ENCODE results near the gene GPER1. TPM values are rescaled to one million over a fixed set of nuclear protein-coding genes. Genes with fewer than 3 reads are reported as not detected.
"Not testable (repeated sequence)": the region's sequence is repeated elsewhere in the genome, so short reads cannot be mapped to it uniquely, and the experiment has no call there.

Gene GPER1
- total RNA-seq (1 to 10 TPM in 1 of 5 experiments, under 1 TPM in 1, not detected in 3; 0.13 to 1.3 TPM), polyA plus RNA-seq (under 1 TPM; 0.21 to 0.47 TPM), total RNA-seq (not detected)

DNA sequence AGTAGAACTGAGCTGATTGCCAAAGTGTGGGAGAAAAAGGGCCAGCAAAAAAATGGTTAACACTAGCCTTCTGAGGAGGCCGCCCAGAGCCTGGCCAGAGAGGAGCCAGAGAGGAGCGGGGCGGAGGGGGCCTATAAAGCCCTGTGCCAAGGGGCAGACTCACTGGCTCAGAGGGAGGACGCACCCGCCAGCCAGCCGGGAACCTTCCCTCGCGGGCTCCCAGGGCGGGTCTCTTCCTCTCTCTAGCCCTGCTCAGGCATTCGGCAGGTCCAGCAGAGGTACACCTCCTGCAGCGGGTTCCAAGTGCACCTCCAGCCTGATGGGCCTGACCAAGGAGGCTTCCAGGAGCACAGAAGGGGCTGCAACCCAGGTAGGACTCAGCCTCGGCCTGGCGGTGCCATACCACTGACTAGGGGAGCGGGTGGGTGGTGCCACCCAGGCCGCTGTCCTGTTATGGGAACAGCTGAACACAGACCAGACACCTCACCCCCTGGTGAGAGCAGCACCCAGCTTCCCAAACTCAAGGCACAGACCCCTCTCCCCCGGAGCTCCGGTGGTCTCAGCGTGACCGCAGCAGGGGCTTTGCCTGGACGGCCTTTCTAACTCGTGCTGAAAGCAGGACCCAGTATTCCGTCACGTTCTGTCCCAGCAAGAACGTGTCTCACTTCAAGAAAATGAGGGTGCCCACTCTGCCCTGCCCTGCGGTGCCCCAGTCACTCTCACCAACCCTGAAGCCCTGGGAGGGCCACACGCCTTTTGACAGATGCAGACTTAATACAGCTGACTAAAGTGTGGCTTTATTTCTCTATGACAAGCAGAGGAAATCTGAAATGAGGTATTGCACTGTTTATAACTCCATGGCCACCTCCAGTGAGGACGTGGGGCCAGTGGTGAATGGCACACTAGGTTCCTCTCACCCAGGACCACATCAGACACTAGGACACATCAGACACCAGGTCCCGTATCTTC is at the start of gene GPER1:
GPER1 (plus strand) TSS at position 162 of the 969 bp plus-strand sequence. CDS start 3,616 bp downstream, outside the sequence.
- Histone ChIP-seq H3K4me3 (ENCODE audit: low read length) (peak within 1 kb of the TSS; percentile 50), H3K27ac (ENCODE audit: low read depth, low read length) (no peak within 1 kb of the TSS), H3K9me3 (ENCODE audit: control insufficient read depth in 2 of 3, low read length in 3 of 3) (no peaks in the 10 kb centered on the region), H3K36me3 (ENCODE audit: control insufficient read depth in 2 of 3, insufficient read depth in 3 of 3, low read length in 3 of 3) (no peaks in the 10 kb centered on the region), H3K27me3 (ENCODE audit: control insufficient read depth in 2 of 2, insufficient read depth in 2 of 2, low read length in 2 of 2) (no peaks in the 10 kb centered on the region), H3K4me1 (ENCODE audit: control insufficient read depth in 2 of 2, insufficient read depth in 2 of 2, low read length in 2 of 2) (peaks cover 3 to 6% of the 10 kb centered on the region in 2 donors)
- peak within 1 kb of the TSS; percentile 59 to 86 (median 80) for H3K4me3 Mint-ChIP-seq
- peaks cover 0 to 3% (median 0%) of the 10 kb centered on the region in 5 donors for H3K27me3 Mint-ChIP-seq
- CTCF ChIA-PET = interaction anchor here (0.7 to 1.6 kb wide), 3 partner anchors 80 to 1101 kb away, joined by 3 to 4 read pairs (median 4); no protein-coding TSS in a partner anchor
- H3K4me1 Mint-ChIP-seq = peaks cover 7 to 20% (median 12%) of the 10 kb centered on the region in 7 donors
- intact Hi-C loops (cut with micrococcal nuclease) = loop anchor here (1.0 to 5.0 kb wide), 5 partner anchors 49 to 89 kb away; a partner anchor contains a TSS
- POLR2A ChIA-PET = no interaction called here
- H3K9me3 Mint-ChIP-seq = no peaks in the 10 kb centered on the region
- no peak for ATAC-seq
- no peak for DNase-seq
- H3K36me3 Mint-ChIP-seq = peaks cover 0 to 8% (median 0%) of the 10 kb centered on the region in 5 donors
- peak within 1 kb of the TSS in 1 of 9 donors; percentile 82 for H3K27ac Mint-ChIP-seq

DNA sequence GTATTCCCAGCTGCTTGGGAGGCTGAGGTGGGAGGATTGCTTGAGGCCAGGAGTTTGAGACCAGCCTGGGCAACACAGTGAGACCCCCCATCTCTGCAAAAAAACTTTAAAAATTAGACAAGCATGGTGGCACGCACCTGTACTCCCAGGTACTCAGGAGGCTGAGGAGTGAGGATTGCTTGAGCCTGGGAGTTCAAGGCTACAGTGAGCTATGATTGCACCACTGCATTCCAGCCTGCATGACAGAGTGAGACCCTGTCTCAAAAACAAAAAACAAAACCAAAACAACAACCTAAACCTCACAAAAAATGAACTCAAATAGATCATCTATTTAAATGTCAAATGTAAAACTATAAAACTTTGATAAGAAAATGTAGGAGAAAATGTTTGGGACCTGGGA is 47.7 kb upstream of the GPER1 start:
- DNase-seq; H3K36me3 Mint-ChIP-seq; ATAC-seq; H3K4me3 ChIP-seq (ENCODE audit: low read length); POLR2A ChIA-PET; H3K9me3 Mint-ChIP-seq; H3K36me3 ChIP-seq (ENCODE audit: control insufficient read depth in 2 of 3, insufficient read depth in 3 of 3, low read length in 3 of 3); H3K27me3 ChIP-seq (ENCODE audit: control insufficient read depth in 2 of 2, insufficient read depth in 2 of 2, low read length in 2 of 2); H3K9me3 ChIP-seq (ENCODE audit: control insufficient read depth in 2 of 3, low read length in 3 of 3); H3K27ac ChIP-seq (ENCODE audit: low read depth, low read length); H3K4me3 Mint-ChIP-seq; H3K27ac Mint-ChIP-seq: not testable (repeated sequence)
- H3K27me3 Mint-ChIP-seq = peaks cover 0 to 13% (median 0%) of the 10 kb centered on the region in 5 donors
- CTCF ChIA-PET = interaction anchor here (1.1 kb wide), 1 partner anchor 46 kb away, joined by 3 read pairs; no protein-coding TSS in a partner anchor
- intact Hi-C loops (cut with micrococcal nuclease) = loop anchor here (5.0 to 10.0 kb wide), 5 partner anchors 63 to 1195 kb away; partner anchors contain the start of genes COX19 (in 1 of the 2), MAD1L1 (in 1 of the 2) and MAFK (in 1 of the 2)
- peaks cover 13 to 16% of the 10 kb centered on the region in 2 donors for H3K4me1 ChIP-seq (ENCODE audit: control insufficient read depth in 2 of 2, insufficient read depth in 2 of 2, low read length in 2 of 2)
- peaks cover 9 to 34% (median 18%) of the 10 kb centered on the region in 7 donors for H3K4me1 Mint-ChIP-seq

DNA sequence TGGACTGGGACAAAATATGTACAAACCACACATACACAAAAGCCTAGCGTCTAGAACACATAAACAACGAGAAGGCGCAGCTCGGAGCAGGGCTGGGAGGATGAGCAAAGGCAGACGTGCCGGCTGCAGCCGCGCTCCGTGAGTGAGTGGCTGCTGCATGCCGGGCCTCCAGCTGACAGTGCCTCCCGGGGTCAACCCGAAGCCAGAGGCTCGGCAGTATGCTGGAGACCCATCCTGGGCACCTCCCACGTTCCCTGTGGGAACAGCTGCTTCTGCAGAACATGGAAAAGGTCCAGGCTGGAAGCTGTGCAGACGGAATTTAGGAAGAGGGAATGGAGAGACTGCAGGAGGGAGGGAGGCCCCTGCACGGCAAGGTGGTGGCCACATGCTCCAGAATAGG is 47.1 kb upstream of the GPER1 start:
- DNase-seq (no peak), ATAC-seq (no peak)
- POLR2A ChIA-PET = no interaction called here
- peaks cover 0 to 13% (median 0%) of the 10 kb centered on the region in 5 donors for H3K27me3 Mint-ChIP-seq
- H3K36me3 Mint-ChIP-seq = peaks cover 0 to 4% (median 0%) of the 10 kb centered on the region in 5 donors
- peak overlapping the region in 1 of 9 donors; percentile 46 for H3K27ac Mint-ChIP-seq
- intact Hi-C loops (cut with micrococcal nuclease) = loop anchor here (5.0 to 10.0 kb wide), 5 partner anchors 63 to 1194 kb away; partner anchors contain the start of genes COX19 (in 1 of the 2), MAD1L1 (in 1 of the 2) and MAFK (in 1 of the 2)
- Histone ChIP-seq H3K36me3 (ENCODE audit: control insufficient read depth in 2 of 3, insufficient read depth in 3 of 3, low read length in 3 of 3) (peaks cover 0 to 3% (median 0%) of the 10 kb centered on the region in 3 experiments), H3K27me3 (ENCODE audit: control insufficient read depth in 2 of 2, insufficient read depth in 2 of 2, low read length in 2 of 2) (no peaks in the 10 kb centered on the region), H3K4me3 (ENCODE audit: low read length) (no peak overlapping the region), H3K27ac (ENCODE audit: low read depth, low read length) (no peak overlapping the region), H3K9me3 (ENCODE audit: control insufficient read depth in 2 of 3, low read length in 3 of 3) (no peaks in the 10 kb centered on the region), H3K4me1 (ENCODE audit: control insufficient read depth in 2 of 2, insufficient read depth in 2 of 2, low read length in 2 of 2) (peaks cover 19 to 22% of the 10 kb centered on the region in 2 donors)
- H3K4me1 Mint-ChIP-seq = peaks cover 15 to 39% (median 22%) of the 10 kb centered on the region in 7 donors
- H3K9me3 Mint-ChIP-seq = no peaks in the 10 kb centered on the region
- CTCF ChIA-PET = interaction anchor here (1.1 kb wide), 1 partner anchor 45 kb away, joined by 3 read pairs; no protein-coding TSS in a partner anchor
- peak overlapping the region in 2 of 10 donors; percentile 25 to 71 for H3K4me3 Mint-ChIP-seq

DNA sequence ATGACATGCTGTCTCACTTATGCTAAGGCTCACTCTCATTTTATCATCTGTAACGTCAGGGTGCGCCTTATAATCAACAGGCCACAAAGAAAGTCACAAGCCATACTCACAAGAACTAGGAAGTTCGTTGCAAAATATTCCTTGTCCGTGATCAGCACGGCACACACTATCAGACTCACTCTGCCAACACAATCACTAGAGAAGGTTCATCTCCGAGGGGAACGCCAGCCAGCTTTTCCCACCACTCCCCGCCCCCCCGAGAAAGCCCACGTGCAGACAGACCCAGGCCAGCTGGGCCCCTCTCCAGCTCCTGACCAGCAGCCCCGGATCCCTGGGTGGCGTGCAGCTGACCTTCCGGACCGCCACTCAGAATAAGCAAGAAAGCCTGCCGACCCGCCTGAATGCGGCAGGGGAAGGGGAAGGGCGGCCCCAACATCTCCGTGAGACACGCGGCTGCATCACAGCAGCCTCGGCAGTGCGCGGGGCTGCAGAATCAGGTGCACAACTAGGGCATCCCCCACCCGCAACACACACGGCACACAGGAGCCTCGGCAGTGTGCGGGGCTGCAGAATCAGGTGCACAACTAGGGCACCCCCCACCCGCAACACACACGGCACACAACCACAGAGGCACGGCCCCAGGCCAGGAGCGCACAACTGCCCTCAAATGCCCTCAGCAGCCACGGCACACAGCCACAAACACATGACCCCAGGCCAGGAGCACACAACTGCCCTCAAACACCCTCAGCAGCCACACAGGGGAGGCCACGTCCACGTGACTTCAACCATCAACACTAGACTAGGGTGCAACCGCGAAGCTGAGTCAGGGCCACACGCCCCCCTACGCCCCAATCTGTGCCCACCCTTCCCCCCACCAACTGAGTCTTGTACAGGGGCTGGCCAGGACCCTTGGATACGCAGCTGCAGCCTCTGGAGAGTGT is 46.1 kb upstream of the GPER1 start:
- Histone ChIP-seq H3K27me3 (ENCODE audit: control insufficient read depth in 2 of 2, insufficient read depth in 2 of 2, low read length in 2 of 2) (no peaks in the 10 kb centered on the region), H3K9me3 (ENCODE audit: control insufficient read depth in 2 of 3, low read length in 3 of 3) (no peaks in the 10 kb centered on the region), H3K4me3 (ENCODE audit: low read length) (no peak overlapping the region), H3K36me3 (ENCODE audit: control insufficient read depth in 2 of 3, insufficient read depth in 3 of 3, low read length in 3 of 3) (peaks cover 0 to 3% (median 0%) of the 10 kb centered on the region in 3 experiments), H3K27ac (ENCODE audit: low read depth, low read length) (no peak overlapping the region), H3K4me1 (ENCODE audit: control insufficient read depth in 2 of 2, insufficient read depth in 2 of 2, low read length in 2 of 2) (peaks cover 28 to 31% of the 10 kb centered on the region in 2 donors)
- CTCF ChIA-PET = interaction anchor here (0.9 to 3.2 kb wide), 2 partner anchors 24 to 49 kb away, joined by 3 to 16 read pairs; no protein-coding TSS in a partner anchor
- no peaks in the 10 kb centered on the region for H3K9me3 Mint-ChIP-seq
- ATAC-seq (no peak), DNase-seq (no peak)
- POLR2A ChIA-PET = interaction anchor here (0.9 to 6.3 kb wide), 3 partner anchors 13 to 67 kb away, joined by 3 to 52 read pairs (median 32); partner anchors contain the start of gene COX19
- intact Hi-C loops (cut with micrococcal nuclease) = loop anchor here (5.0 to 10.0 kb wide), 5 partner anchors 65 to 1193 kb away; partner anchors contain the start of genes COX19 (in 1 of the 2), MAD1L1 (in 1 of the 2) and MAFK (in 1 of the 2)
- H3K36me3 Mint-ChIP-seq = peaks cover 0 to 6% (median 0%) of the 10 kb centered on the region in 5 donors
- peak overlapping the region in 2 of 9 donors; percentile 2 to 80 for H3K27ac Mint-ChIP-seq
- peaks cover 20 to 49% (median 30%) of the 10 kb centered on the region in 7 donors for H3K4me1 Mint-ChIP-seq
- peak overlapping the region in 2 of 10 donors; percentile 34 to 68 for H3K4me3 Mint-ChIP-seq
- H3K27me3 Mint-ChIP-seq = peaks cover 0 to 13% (median 0%) of the 10 kb centered on the region in 5 donors

DNA sequence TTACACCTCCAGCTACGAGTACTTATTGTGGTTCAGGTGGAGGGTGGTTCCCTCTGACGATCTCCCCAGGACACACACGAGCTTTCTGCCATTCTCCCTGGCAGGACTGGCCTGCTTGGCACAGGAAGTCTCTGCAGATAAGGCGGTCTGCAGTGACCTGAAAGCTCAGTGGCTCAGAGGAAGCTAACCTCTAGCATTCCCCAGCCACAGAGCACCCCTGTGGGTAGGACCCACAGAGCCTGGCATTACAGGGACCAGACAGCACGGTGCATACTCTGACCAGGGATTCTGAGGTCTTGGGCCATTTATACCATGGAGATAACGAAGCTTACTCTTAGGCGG is 45.5 kb upstream of the GPER1 start:
- Mint-ChIP-seq H3K27me3 (peaks cover 0 to 13% (median 0%) of the 10 kb centered on the region in 5 donors), H3K4me1 (peaks cover 24 to 55% (median 37%) of the 10 kb centered on the region in 7 donors), H3K4me3 (peak overlapping the region in 1 of 10 donors; percentile 34), H3K36me3 (peaks cover 0 to 6% (median 0%) of the 10 kb centered on the region in 5 donors), H3K9me3 (no peaks in the 10 kb centered on the region), H3K27ac (no peak overlapping the region)
- ChIA-PET POLR2A (interaction anchor here (0.9 to 6.3 kb wide), 4 partner anchors 12 to 67 kb away, joined by 3 to 52 read pairs (median 18); partner anchors contain the start of gene COX19), CTCF (interaction anchor here (0.9 to 3.2 kb wide), 2 partner anchors 23 to 49 kb away, joined by 3 to 16 read pairs; no protein-coding TSS in a partner anchor)
- Histone ChIP-seq H3K4me1 (ENCODE audit: control insufficient read depth in 2 of 2, insufficient read depth in 2 of 2, low read length in 2 of 2) (peaks cover 35 to 38% of the 10 kb centered on the region in 2 donors), H3K27me3 (ENCODE audit: control insufficient read depth in 2 of 2, insufficient read depth in 2 of 2, low read length in 2 of 2) (no peaks in the 10 kb centered on the region), H3K9me3 (ENCODE audit: control insufficient read depth in 2 of 3, low read length in 3 of 3) (no peaks in the 10 kb centered on the region), H3K4me3 (ENCODE audit: low read length) (no peak overlapping the region), H3K36me3 (ENCODE audit: control insufficient read depth in 2 of 3, insufficient read depth in 3 of 3, low read length in 3 of 3) (peaks cover 0 to 3% (median 0%) of the 10 kb centered on the region in 3 experiments), H3K27ac (ENCODE audit: low read depth, low read length) (no peak overlapping the region)
- ATAC-seq (no peak), DNase-seq (no peak)
- intact Hi-C loops (cut with micrococcal nuclease) = loop anchor here (5.0 to 10.0 kb wide), 5 partner anchors 65 to 1192 kb away; partner anchors contain the start of genes COX19 (in 1 of the 2), MAD1L1 (in 1 of the 2) and MAFK (in 1 of the 2)
